ENCODE data around the gene TXNIP. TPM values are rescaled to one million over a fixed set of nuclear protein-coding genes. Genes with fewer than 3 reads are reported as not detected.

The TXNIP gene
- polyA plus RNA-seq, 1 experiment, result 212 TPM

- Histone ChIP-seq H3K27me3 (ENCODE audit: control insufficient read depth, insufficient read depth, low read length) (no peaks in the 10 kb centered on the region), H3K4me3 (ENCODE audit: low read depth, low read length) (no peak overlapping the region), H3K36me3 (ENCODE audit: control insufficient read depth, insufficient read depth, low read length) (no peaks in the 10 kb centered on the region)
- CTCF ChIA-PET, result interaction anchor here (0.8 to 7.2 kb wide), 15 partner anchors 9 to 131 kb away, joined by 3 to 171 read pairs (median 14); partner anchors contain the start of genes ANKRD34A, NUDT17, POLR3GL and RBM8A
- POLR2A ChIA-PET, result interaction anchor here (0.5 to 1.1 kb wide), 2 partner anchors 29 to 60 kb away, joined by 3 to 18 read pairs; no protein-coding TSS in a partner anchor
- no peak for TF ChIP-seq CTCF (IDR thresholded peaks at IDR 0.05; ENCODE audit: insufficient read depth, low read depth, low read length)
- DNase-seq (ENCODE audit: low read depth), result no peak
Observed at GRCh38 chr1:145978471-145978853, 17.9 kb downstream of the TXNIP start.

DNA sequence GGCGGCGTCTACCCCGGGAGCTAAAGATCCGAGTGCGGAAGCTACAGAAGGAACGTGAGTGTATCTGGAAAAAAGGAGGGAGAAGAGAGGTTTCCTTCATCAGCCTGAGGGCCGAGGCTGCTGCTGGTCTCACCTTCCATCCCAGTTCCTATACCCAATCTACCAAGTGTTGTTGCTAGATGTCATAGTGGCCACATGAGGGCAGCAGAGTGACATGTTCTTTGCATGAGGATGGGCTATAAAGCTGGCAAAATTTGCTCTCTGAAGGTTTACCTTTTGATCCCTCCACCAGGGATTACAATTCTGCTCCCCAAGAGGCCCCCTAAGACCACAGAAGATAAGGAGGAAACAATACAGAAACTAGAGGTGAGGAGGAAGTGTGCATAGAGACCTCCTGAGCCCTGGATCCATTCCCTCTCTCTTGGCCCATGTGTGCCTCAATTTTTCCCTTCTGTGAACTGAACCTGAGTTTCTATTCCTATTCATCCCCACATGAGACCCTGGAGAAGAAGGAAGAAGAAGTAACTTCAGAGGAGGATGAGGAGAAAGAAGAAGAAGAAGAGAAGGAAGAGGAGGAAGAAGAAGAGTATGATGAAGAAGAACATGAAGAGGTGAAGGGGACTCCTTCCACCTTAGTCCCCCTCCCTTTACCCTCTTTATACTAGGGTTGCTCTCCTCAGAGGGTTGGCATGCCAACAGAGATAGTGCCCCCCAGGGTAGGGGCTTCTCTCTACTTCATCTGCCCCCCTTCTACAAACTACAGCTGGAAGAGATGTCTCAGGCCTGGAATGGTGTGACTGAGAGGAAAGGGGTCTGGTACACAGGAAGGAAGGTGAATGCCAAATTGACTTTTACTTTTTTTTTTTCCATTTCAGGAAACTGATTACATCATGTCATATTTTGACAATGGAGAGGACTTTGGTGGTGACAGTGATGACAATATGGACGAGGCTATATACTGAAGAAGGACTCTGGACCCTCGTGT, 18.6 kb downstream of the TXNIP start:
- TF ChIP-seq CTCF (IDR thresholded peaks at IDR 0.05; ENCODE audit: insufficient read depth, low read depth, low read length), result peak; percentile 78
- no peak for DNase-seq (ENCODE audit: low read depth)
- ChIA-PET CTCF (interaction anchor here (0.7 to 7.2 kb wide), 21 partner anchors 9 to 130 kb away, joined by 3 to 171 read pairs (median 6); partner anchors contain the start of genes ANKRD34A, ANKRD35, HJV and LIX1L), POLR2A (interaction anchor here (0.5 kb wide), 1 partner anchor 60 kb away, joined by 18 read pairs; no protein-coding TSS in a partner anchor)
- Histone ChIP-seq H3K36me3 (ENCODE audit: control insufficient read depth, insufficient read depth, low read length) (no peaks in the 10 kb centered on the region), H3K4me3 (ENCODE audit: low read depth, low read length) (no peak overlapping the region), H3K27me3 (ENCODE audit: control insufficient read depth, insufficient read depth, low read length) (no peaks in the 10 kb centered on the region)

DNA sequence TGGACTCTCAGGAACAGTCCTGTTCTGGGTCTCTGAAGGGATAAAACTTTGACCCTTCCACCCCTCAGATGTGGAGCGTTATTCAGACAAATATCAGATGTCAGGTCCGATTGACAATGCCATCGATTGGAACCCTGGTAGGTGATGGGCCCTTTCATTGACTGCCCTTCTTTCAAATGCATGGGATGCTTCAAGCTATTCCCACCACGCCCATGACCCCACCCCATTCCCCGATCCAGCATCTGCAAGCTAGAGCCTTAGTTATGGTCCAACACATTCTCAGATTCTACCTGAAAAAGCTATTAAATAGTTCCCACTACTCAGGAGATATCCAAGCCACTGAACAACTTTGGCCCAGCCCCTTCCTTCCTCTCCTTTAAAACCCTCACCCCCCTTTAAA, 19.4 kb downstream of the TXNIP start:
- no peaks in the 10 kb centered on the region for H3K27me3 ChIP-seq (ENCODE audit: control insufficient read depth, insufficient read depth, low read length)
- H3K36me3 ChIP-seq (ENCODE audit: control insufficient read depth, insufficient read depth, low read length), result no peaks in the 10 kb centered on the region
- TF ChIP-seq CTCF (IDR thresholded peaks at IDR 0.05; ENCODE audit: insufficient read depth, low read depth, low read length), result no peak
- DNase-seq (ENCODE audit: low read depth), result no peak
- no peak overlapping the region for H3K4me3 ChIP-seq (ENCODE audit: low read depth, low read length)
- POLR2A ChIA-PET, result interaction anchor here (0.6 kb wide), 1 partner anchor 12 kb away, joined by 5 read pairs; the partner anchor contains the start of gene POLR3GL
- CTCF ChIA-PET, result interaction anchor here (1.2 to 7.2 kb wide), 20 partner anchors 8 to 130 kb away, joined by 3 to 171 read pairs (median 7); partner anchors contain the start of genes ANKRD34A, ANKRD35, HJV and LIX1L

GRCh38 chr1:145975216-145975615, 21.2 kb downstream of the TXNIP start:
- DNase-seq (ENCODE audit: low read depth), result no peak
- CTCF ChIA-PET, result interaction anchor here (0.6 to 7.2 kb wide), 5 partner anchors 17 to 128 kb away, joined by 3 to 171 read pairs (median 26); partner anchors contain the start of genes NUDT17 and TXNIP
- POLR2A ChIA-PET, result interaction anchor here (0.6 kb wide), 1 partner anchor 402 kb away, joined by 3 read pairs; no protein-coding TSS in a partner anchor
- no peaks in the 10 kb centered on the region for H3K36me3 ChIP-seq (ENCODE audit: control insufficient read depth, insufficient read depth, low read length)
- TF ChIP-seq CTCF (IDR thresholded peaks at IDR 0.05; ENCODE audit: insufficient read depth, low read depth, low read length), result no peak
- no peak overlapping the region for H3K4me3 ChIP-seq (ENCODE audit: low read depth, low read length)
- H3K27me3 ChIP-seq (ENCODE audit: control insufficient read depth, insufficient read depth, low read length), result no peaks in the 10 kb centered on the region

DNA sequence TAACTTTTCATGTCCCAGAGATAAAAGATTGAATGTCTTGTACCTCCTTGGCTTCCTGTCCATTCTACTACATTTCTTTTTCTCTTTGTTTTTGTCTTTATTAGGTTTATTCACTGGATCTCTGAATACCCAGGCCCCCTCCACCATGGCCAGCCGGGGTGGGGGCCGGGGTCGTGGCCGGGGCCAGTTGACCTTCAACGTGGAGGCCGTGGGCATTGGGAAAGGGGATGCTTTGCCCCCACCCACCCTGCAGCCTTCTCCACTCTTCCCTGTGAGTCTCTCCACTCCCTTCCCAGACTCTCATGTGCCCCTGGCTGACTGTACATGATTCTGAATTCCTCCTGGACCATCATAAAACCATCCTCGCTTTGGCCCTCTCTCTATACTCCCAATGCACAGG, 21.7 kb downstream of the TXNIP start:
- ChIA-PET CTCF (interaction anchor here (0.9 to 7.2 kb wide), 4 partner anchors 18 to 127 kb away, joined by 3 to 171 read pairs (median 72); partner anchors contain the start of genes NUDT17 and TXNIP), POLR2A (interaction anchor here (0.6 kb wide), 1 partner anchor 402 kb away, joined by 3 read pairs; no protein-coding TSS in a partner anchor)
- no peak for TF ChIP-seq CTCF (IDR thresholded peaks at IDR 0.05; ENCODE audit: insufficient read depth, low read depth, low read length)
- Histone ChIP-seq H3K4me3 (ENCODE audit: low read depth, low read length) (no peak overlapping the region), H3K36me3 (ENCODE audit: control insufficient read depth, insufficient read depth, low read length) (no peaks in the 10 kb centered on the region), H3K27me3 (ENCODE audit: control insufficient read depth, insufficient read depth, low read length) (no peaks in the 10 kb centered on the region)
- DNase-seq (ENCODE audit: low read depth), result no peak
